ENCODE results near the gene MRPL49. TPM values are rescaled to one million over a fixed set of nuclear protein-coding genes. Genes with fewer than 3 reads are reported as not detected.

The MRPL49 gene
- total and polyA plus RNA-seq, 2 of the 13 experiments (the other 11 are each of a cell fraction or from before 2014, with no cell fraction given), result 39.2 to 53.3 TPM

DNA sequence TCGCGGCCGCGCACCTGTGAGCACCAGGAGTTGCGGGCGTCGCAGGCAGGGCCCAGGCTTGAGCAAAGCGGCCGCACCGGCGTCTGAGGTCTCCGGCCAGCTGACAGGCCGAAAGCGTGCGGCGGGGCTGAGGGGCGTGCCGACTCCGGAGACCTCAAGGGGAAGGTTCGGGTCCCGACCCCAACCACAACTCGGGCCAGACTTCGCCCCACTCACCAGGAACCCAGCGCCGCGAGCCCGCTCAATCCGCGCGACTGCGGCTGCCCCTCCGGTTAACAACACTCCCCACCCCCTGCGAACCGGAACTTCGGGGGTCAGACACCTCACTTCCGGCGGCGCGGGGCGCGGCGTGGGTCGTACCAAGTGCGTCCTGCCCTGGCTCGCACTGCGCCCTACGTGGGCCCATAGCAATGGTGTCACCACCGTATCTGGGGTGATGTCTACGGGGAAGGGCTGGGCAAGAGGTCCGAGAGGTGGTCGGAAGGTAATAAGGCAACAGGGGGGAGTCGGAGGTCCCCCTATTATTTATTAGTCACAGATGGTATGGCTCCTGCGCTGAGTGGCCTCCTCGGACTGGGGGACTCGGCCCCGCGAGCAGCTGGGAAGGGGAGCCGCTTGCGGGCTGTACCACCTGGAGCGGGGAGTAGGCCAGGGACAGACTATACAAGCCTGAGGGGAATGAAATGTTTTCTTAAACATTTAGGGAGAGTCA is 12.3 kb downstream of the MRPL49 start, which contains the start of gene SYVN1 (continued):
- peak; percentile 35; the same call in 1 of the 2 replicates for TF ChIP-seq RFX5 (IDR thresholded peaks at IDR 0.05; ENCODE audit: low read depth, low read length)
- no peak for TF ChIP-seq KLF13 (CRISPR knock-in tag; IDR thresholded peaks at IDR 0.05)
- TF ChIP-seq, protein P1, sequence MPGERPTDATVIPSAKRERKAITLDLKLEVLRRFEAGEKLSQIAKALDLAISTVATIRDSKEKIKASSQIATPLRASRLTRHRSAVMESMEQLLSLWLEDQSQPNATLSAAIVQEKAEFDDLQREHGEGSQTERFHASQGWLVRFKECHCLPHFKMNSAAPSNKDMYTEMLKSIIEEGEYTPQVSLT (CRISPR knock-in tag; IDR thresholded peaks at IDR 0.05; ENCODE audit: borderline replicate concordance, low read depth), result no peak
- TF ChIP-seq, protein P2, sequence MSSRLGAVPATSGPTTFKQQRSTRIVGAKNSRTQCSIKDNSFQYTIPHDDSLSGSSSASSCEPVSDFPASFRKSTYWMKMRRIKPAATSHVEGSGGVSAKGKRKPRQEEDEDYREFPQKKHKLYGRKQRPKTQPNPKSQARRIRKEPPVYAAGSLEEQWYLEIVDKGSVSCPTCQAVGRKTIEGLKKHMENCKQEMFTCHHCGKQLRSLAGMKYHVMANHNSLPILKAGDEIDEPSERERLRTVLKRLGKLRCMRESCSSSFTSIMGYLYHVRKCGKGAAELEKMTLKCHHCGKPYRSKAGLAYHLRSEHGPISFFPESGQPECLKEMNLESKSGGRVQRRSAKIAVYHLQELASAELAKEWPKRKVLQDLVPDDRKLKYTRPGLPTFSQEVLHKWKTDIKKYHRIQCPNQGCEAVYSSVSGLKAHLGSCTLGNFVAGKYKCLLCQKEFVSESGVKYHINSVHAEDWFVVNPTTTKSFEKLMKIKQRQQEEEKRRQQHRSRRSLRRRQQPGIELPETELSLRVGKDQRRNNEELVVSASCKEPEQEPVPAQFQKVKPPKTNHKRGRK (CRISPR knock-in tag; IDR thresholded peaks at IDR 0.05), result no peak
- no peak; the same call in 1 of the 2 replicates for TF ChIP-seq ZSCAN21 (CRISPR knock-in tag; IDR thresholded peaks at IDR 0.05; ENCODE audit: borderline replicate concordance)
- no peak for TF ChIP-seq ZNF549 (CRISPR knock-in tag; IDR thresholded peaks at IDR 0.05)
- TF ChIP-seq CHD2 (IDR thresholded peaks at IDR 0.05; ENCODE audit: low read depth, low read length), result 0 out of 2 replicates have a peak, but pooled peaks have one; percentile 58
- TF ChIP-seq, protein P3, sequence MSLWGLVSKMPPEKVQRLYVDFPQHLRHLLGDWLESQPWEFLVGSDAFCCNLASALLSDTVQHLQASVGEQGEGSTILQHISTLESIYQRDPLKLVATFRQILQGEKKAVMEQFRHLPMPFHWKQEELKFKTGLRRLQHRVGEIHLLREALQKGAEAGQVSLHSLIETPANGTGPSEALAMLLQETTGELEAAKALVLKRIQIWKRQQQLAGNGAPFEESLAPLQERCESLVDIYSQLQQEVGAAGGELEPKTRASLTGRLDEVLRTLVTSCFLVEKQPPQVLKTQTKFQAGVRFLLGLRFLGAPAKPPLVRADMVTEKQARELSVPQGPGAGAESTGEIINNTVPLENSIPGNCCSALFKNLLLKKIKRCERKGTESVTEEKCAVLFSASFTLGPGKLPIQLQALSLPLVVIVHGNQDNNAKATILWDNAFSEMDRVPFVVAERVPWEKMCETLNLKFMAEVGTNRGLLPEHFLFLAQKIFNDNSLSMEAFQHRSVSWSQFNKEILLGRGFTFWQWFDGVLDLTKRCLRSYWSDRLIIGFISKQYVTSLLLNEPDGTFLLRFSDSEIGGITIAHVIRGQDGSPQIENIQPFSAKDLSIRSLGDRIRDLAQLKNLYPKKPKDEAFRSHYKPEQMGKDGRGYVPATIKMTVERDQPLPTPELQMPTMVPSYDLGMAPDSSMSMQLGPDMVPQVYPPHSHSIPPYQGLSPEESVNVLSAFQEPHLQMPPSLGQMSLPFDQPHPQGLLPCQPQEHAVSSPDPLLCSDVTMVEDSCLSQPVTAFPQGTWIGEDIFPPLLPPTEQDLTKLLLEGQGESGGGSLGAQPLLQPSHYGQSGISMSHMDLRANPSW (CRISPR knock-in tag; IDR thresholded peaks at IDR 0.05; ENCODE audit: borderline replicate concordance), result 0 out of 2 replicates have a peak, but pooled peaks have one; percentile 58
- TF ChIP-seq, protein P4, sequence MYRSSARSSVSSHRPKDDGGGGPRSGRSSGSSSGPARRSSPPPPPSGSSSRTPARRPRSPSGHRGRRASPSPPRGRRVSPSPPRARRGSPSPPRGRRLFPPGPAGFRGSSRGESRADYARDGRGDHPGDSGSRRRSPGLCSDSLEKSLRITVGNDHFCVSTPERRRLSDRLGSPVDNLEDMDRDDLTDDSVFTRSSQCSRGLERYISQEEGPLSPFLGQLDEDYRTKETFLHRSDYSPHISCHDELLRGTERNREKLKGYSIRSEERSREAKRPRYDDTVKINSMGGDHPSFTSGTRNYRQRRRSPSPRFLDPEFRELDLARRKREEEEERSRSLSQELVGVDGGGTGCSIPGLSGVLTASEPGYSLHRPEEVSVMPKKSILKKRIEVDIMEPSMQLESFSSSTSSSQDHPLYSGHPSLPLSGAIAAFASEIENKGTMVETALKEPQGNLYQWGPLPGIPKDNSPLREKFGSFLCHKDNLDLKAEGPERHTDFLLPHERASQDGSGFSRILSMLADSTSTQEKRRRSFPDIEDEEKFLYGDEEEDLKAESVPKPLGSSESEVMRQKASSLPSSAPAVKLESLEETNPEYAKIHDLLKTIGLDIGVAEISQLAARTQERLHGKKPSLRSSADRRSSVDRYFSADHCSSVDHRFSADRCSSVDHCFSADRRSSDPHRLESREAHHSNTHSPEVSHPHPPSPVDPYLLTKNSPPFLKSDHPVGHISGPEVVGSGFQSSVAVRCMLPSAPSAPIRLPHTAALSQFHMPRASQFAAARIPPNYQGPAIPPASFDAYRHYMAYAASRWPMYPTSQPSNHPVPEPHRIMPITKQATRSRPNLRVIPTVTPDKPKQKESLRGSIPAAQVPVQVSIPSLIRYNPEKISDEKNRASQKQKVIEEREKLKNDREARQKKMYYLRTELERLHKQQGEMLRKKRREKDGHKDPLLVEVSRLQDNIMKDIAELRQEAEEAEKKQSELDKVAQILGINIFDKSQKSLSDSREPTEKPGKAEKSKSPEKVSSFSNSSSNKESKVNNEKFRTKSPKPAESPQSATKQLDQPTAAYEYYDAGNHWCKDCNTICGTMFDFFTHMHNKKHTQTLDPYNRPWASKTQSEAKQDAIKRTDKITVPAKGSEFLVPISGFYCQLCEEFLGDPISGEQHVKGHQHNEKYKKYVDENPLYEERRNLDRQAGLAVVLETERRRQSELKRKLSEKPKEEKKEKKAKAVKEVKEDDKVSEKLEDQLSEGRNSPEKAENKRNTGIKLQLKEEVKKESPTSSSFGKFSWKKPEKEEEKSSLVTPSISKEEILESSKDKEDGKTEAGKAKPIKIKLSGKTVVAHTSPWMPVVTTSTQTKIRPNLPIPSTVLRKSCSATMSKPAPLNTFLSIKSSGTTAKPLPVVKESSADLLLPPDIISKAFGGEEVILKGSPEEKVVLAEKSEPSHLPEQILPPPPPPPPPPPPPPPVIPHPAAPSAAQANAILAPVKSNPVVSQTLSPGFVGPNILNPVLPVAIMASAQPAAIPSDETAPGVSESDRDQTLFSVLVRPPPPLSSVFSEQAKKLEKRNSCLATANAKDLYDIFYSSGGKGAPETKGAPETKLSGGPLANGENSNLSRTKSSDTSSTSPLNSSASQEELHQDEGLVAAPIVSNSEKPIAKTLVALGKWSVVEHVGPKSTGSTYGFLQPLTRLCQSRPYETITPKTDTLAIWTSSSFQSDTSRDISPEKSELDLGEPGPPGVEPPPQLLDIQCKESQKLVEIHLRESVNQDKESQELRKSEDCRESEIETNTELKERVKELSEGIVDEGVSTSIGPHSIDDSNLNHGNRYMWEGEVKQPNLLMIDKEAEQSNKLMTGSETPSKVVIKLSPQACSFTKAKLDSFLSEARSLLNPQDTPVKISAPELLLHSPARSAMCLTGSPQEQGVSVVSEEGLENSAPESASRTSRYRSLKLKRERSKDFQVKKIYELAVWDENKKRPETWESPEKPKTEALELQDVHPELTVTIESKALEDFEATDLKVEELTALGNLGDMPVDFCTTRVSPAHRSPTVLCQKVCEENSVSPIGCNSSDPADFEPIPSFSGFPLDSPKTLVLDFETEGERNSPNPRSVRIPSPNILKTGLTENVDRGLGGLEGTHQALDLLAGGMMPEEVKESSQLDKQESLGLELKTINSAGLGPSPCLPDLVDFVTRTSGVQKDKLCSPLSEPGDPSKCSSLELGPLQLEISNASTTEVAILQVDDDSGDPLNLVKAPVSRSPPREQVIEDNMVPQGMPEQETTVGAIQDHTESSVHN (CRISPR knock-in tag; IDR thresholded peaks at IDR 0.05), result no peak
- TF ChIP-seq ZNF841 (CRISPR knock-in tag; IDR thresholded peaks at IDR 0.05; ENCODE audit: borderline replicate concordance), result no peak
- no peak for TF ChIP-seq FOXC1 (CRISPR knock-in tag; IDR thresholded peaks at IDR 0.05; ENCODE audit: borderline replicate concordance)
- peak; percentile 67 for TF ChIP-seq MED8 (CRISPR knock-in tag; IDR thresholded peaks at IDR 0.05; ENCODE audit: insufficient replicate concordance)
- no peak for TF ChIP-seq MBNL3 (CRISPR knock-in tag; conservative IDR thresholded peaks at IDR 0.05)
- TF ChIP-seq, protein P5, sequence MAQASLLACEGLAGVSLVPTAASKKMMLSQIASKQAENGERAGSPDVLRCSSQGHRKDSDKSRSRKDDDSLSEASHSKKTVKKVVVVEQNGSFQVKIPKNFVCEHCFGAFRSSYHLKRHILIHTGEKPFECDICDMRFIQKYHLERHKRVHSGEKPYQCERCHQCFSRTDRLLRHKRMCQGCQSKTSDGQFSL (CRISPR knock-in tag; IDR thresholded peaks at IDR 0.05), result peak; percentile 45; the same call in 1 of the 2 replicates

Measured in HepG2 (cell line).